Upper lobe of right lung (tissue), 1 donor: ENCODE data around the gene ASIC3. TPM values are rescaled to one million over a fixed set of nuclear protein-coding genes. Genes with fewer than 3 reads are reported as not detected.

Experiments used
- ATAC-seq: fragments of 200-7000 bp; cut with Tn5 transposase; one replicate; pipeline ENCODE4 v1.9.1; 2020; ENCODE audit warnings: mild to moderate bottlenecking, moderate library complexity
- DNase-seq: peaks from one replicate; pipeline ENCODE4 v3.0.0-alpha.2; 2020
- H3K27ac ChIP-seq: fragments of 200-600 bp; one replicate; pipeline ENCODE4 v1.8.0; 2022
- H3K27me3 ChIP-seq: fragments of 200-600 bp; one replicate; pipeline ENCODE4 v1.8.0; 2022; ENCODE audit warnings: mild to moderate bottlenecking
- H3K36me3 ChIP-seq: fragments of 200-600 bp; one replicate; pipeline ENCODE4 v1.8.0; 2022
- H3K4me1 ChIP-seq: fragments of 200-600 bp; one replicate; pipeline ENCODE4 v1.8.0; 2022
- H3K4me3 ChIP-seq: fragments of 200-600 bp; one replicate; pipeline ENCODE4 v1.8.0; 2022; ENCODE audit warnings: mild to moderate bottlenecking
- H3K9me3 ChIP-seq: fragments of 200-600 bp; one replicate; pipeline ENCODE4 v1.8.0; 2022
- intact Hi-C: fragments of 100-400 bp; cut with DNase I; formaldehyde crosslinking; loops from one replicate; pipeline ENCODE4 v1.11.0; 2022
- total RNA-seq: library from RNA; stranded (reverse); fragmentation: NEBNext Ultra II Directional; extraction: Animal tissue kit (Norgen Biotek cat#: 25700); gene quantifications from one replicate; pipeline ENCODE4 v1.2.1, GENCODE V29; 2021
- TF ChIP-seq, protein P1 (sequence below): fragments of 200-600 bp; IDR thresholded peaks from one replicate; pipeline ENCODE4 v1.8.0; 2022; ENCODE audit warnings: antibody characterized with exemption
- donor health status: DM: no; HTN: yes; CAD: no; lungs with severe emphysema.

ASIC3 gene
- total RNA-seq, 1 donor from 2014 or later = 2.6 TPM

DNA sequence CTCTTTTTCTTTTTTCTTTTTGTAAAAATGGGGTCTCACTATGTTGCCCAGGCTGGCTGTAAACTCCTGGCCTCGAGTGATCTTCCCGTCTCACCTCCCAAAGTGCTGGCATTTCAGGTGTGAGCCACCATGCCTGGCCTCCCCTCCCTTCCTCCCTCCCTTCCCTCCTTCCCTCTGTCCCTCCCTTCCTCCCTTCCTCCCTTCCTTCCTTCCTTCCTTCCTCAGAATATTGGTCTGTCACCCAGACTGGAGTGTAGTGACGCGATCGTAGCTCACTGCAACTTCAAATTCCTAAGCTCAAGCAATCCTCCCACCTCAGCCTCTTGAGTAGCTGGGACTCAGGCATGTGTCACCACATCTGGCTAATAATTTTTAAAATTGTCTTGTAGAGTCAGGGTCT is 46.3 kb downstream of the ASIC3 start:
- Histone ChIP-seq H3K36me3 (peaks cover 9% of the 10 kb centered on the region), H3K4me1 (peaks cover 23% of the 10 kb centered on the region), H3K4me3 (no peak overlapping the region), H3K27ac (no peak overlapping the region), H3K27me3 (no peaks in the 10 kb centered on the region), H3K9me3 (no peaks in the 10 kb centered on the region)
- DNase-seq (no peak), ATAC-seq (no peak)
- intact Hi-C loops = no loop called here
- TF ChIP-seq, protein P1, sequence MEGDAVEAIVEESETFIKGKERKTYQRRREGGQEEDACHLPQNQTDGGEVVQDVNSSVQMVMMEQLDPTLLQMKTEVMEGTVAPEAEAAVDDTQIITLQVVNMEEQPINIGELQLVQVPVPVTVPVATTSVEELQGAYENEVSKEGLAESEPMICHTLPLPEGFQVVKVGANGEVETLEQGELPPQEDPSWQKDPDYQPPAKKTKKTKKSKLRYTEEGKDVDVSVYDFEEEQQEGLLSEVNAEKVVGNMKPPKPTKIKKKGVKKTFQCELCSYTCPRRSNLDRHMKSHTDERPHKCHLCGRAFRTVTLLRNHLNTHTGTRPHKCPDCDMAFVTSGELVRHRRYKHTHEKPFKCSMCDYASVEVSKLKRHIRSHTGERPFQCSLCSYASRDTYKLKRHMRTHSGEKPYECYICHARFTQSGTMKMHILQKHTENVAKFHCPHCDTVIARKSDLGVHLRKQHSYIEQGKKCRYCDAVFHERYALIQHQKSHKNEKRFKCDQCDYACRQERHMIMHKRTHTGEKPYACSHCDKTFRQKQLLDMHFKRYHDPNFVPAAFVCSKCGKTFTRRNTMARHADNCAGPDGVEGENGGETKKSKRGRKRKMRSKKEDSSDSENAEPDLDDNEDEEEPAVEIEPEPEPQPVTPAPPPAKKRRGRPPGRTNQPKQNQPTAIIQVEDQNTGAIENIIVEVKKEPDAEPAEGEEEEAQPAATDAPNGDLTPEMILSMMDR = no peak

DNA sequence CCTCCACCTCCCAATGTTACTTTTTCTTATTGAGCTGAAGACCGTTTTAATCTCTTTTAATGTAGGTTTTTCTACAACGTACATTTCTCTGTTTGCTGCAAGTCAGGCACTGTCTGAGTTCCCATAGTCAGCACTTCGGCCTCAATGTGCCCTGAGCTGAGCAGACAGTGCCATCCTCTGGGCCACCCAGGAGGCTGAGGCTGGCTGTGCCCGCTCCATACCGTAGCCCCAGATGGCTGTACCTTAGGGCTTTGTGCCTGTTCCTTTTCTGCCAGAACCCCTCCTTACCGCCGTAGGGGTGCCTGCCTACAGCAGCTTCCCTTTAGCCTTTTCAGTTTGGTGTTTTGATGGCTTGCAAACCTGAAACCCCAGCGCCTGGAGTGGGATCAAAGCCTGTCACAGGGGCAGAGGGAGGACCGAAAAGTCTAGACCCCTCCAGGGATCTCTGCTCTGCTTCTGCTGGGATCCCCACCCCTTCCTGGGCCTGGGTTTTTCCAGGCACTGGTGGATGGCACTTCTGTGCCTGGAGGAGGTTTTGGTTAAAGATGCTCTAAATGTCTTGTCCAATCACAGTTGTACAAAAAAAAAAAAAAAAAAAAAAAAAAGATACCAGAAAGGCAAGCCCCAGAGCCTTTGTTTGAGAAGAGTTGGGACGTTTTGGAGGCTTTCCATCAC is 46.9 kb downstream of the ASIC3 start:
- Histone ChIP-seq H3K27me3 (no peaks in the 10 kb centered on the region), H3K4me3 (no peak overlapping the region), H3K4me1 (peaks cover 17% of the 10 kb centered on the region), H3K27ac (no peak overlapping the region), H3K36me3 (peaks cover 9% of the 10 kb centered on the region), H3K9me3 (no peaks in the 10 kb centered on the region)
- intact Hi-C loops = no loop called here
- DNase-seq (no peak), ATAC-seq (no peak)
- TF ChIP-seq, protein P1 = no peak

DNA sequence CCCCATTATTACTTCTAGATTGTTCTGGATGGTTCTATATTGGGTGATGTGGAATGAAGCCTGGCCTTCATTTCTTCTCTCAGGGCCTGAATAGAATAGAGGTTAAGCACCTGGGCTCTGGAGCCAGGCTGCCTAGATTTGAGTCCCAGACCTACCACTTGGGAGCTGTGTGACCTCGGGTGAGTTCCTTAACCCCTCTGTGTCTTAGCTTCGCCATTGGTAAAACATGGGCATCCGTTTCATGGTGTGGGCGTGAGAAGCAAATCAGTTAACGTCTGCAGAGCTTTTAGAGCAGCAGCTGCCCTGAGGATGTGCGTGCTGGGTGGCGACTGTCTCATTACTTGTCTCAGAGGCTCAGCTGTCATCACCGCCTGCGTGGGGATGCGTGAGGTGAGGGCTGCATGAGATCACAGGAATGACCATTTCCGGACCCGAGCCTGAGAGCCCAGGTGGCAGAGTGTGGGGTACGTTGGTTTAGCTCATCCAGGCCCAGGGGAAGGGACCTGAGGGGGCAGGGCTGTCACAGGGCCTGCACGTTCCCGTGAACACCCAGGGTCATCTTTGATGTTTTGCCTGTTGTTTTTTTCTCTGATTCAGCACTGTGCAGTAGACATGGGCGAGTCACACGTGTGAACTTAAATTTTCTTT is 47.6 kb downstream of the ASIC3 start:
- no peak overlapping the region for H3K4me3 ChIP-seq
- peaks cover 9% of the 10 kb centered on the region for H3K36me3 ChIP-seq
- TF ChIP-seq, protein P1 = no peak
- H3K27ac ChIP-seq = no peak overlapping the region
- intact Hi-C loops = no loop called here
- no peaks in the 10 kb centered on the region for H3K9me3 ChIP-seq
- H3K27me3 ChIP-seq = no peaks in the 10 kb centered on the region
- H3K4me1 ChIP-seq = peaks cover 16% of the 10 kb centered on the region
- peak; percentile 45 for DNase-seq
- ATAC-seq = no peak

DNA sequence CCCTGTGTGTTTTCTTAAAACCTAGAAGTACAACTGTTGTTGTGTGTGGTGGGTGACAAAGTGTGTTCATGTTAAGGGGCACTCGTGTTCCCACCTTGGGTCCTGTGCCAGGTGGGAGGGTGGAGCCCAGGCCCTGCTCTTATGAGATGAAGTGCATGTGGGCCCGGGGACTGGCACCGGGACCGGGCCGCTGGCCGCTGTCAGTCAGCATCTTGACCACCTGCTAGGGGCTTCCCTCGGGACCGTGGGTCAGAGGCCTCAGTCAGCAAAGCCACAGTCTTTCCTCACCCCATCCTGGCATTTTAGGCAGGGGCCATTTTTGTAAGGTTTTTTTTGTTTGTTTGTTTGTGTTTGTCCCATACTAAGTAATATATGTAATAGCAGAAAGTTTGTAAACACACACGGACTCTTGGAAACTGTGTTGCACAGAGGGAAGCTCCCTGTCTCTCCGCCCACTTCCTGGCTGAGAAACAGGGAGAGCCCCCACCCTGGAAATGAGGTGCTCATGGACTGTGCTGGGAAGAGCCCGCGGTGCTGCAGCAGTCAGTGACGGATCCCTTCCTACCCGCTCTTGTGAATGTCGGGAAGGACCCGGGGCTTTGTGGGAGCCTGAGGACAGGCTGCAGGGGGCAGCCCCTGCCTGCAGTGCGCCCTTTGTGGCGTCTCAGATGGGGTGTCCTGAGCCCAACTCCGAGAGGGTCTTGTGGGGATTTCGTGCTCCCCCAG is 51.3 kb downstream of the ASIC3 start:
- peak; percentile 56 for DNase-seq
- H3K9me3 ChIP-seq = no peaks in the 10 kb centered on the region
- peak; percentile 64 for ATAC-seq
- H3K27ac ChIP-seq = no peak overlapping the region
- intact Hi-C loops = no loop called here
- H3K4me1 ChIP-seq = peaks cover 7% of the 10 kb centered on the region
- H3K36me3 ChIP-seq = no peaks in the 10 kb centered on the region
- TF ChIP-seq, protein P1 = no peak
- no peaks in the 10 kb centered on the region for H3K27me3 ChIP-seq
- H3K4me3 ChIP-seq = no peak overlapping the region

DNA sequence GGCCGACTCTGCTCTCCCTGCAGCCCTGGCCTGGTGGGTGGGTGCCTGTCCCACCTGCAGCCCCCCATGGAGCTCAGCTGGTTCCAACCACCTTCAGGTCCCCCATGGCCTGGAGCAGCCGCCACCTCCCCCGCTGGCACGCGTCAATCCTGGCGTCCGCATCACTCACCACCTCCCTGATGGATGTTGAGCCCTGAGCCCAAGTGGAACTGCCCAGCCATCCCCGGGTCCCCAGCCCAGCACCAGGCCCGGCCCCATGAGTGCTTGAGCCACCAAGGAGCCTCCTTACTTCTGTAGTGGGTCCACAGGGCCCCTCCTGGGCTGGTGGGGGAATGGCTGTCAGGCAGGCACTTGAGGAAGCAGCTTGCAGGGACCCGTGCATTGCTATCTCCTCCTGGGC is 52.6 kb downstream of the ASIC3 start:
- Histone ChIP-seq H3K4me3 (no peak overlapping the region), H3K27me3 (no peaks in the 10 kb centered on the region), H3K36me3 (no peaks in the 10 kb centered on the region), H3K27ac (no peak overlapping the region), H3K4me1 (peaks cover 7% of the 10 kb centered on the region), H3K9me3 (no peaks in the 10 kb centered on the region)
- ATAC-seq = no peak
- DNase-seq = no peak
- TF ChIP-seq, protein P1 = no peak
- intact Hi-C loops = no loop called here
